GM19467 (cell line): Measurements from ENCODE around the gene MGARP.

ENCODE experiments used
- ATAC-seq: cut with Tn5 transposase; IDR thresholded peaks from one replicate; pipeline ENCODE4 v1.9.1; 2021; ENCODE audit warnings: mild to moderate bottlenecking, moderate library complexity; ENCODE audit not compliant: unreplicated experiment

The MGARP gene

DNA sequence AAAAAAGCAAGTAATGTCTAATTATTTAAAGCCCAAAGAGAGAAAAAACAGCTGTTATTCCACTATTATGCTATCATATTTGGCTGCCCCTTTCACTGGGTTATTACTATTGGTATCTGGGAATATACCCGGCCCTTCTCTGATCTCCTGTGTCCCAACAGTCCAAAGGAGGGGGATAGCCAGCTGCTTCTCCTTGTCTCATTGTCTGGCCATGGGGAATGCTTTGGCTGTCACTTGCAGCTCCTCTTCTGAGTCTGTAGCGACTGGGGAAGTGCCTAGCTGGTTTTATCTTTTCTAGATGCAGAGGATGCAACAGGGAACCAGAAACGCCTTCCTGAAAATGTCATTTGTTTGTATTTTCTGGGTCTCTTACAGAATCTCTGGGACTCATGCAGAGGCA lies 33.9 kb downstream of the MGARP start:
- ATAC-seq, result no peak

GRCh38 chr4:139245590-139245989 lies 34.4 kb downstream of the MGARP start:
- no peak for ATAC-seq

- ATAC-seq, result no peak
Measured at GRCh38 chr4:139243448-139244365, 36.3 kb downstream of the MGARP start.

- ATAC-seq, result no peak
Measured at GRCh38 chr4:139242511-139243051, 37.4 kb downstream of the MGARP start.

- no peak for ATAC-seq
Measured at GRCh38 chr4:139241784-139242151, 38.3 kb downstream of the MGARP start.

- ATAC-seq, result no peak
Measured at GRCh38 chr4:139241086-139241783, 38.8 kb downstream of the MGARP start.

GRCh38 chr4:139239127-139239772 lies 40.8 kb downstream of the MGARP start:
- ATAC-seq, result no peak

DNA sequence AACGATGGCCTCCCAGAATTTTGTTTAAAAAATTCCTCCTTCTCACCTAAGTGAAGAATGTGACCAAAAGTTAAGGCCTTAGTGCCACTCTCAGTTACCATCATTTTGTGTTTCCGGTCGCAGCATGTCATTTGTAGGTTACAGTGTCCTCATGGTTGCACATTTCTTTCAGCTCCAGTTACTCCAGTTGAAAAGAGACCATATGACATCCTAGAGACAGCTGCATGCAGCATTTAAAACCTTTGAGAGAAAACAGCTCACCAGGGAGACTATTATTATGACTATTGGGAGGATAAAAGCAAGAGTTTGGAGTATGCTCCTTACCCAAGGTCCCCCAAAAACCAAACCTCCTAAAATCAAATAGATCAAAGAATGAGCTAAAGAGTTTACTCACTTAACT lies 45.8 kb downstream of the MGARP start:
- no peak for ATAC-seq

- ATAC-seq, result no peak
Measured at GRCh38 chr4:139229534-139230039, 50.4 kb downstream of the MGARP start.

GRCh38 chr4:139227729-139228404 lies 52.2 kb downstream of the MGARP start:
- no peak for ATAC-seq

- no peak for ATAC-seq
Measured at GRCh38 chr4:139223682-139224317, 56.2 kb downstream of the MGARP start.

DNA sequence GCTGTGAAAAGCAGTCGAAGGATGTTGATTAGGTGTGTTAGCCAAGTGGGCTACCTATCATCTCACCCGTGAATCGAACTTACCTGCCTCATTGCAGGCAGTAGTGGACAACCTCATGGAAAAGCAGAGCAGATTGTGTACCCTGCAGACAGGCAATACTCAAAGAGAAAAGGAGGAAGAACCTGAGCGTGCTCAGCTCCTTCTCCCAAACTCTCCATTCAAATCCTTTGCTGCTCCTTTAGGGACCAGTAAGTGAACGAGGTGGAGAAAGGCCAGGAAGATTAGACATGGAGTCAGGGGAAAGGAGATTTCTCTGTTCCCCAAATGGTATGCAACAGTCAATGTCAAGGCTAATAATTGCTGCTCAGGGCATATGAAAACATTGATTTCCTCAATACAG lies 57.8 kb downstream of the MGARP start:
- no peak for ATAC-seq

- ATAC-seq, result no peak
Measured at GRCh38 chr4:139221687-139222086, 58.3 kb downstream of the MGARP start.

- ATAC-seq, result no peak
Measured at GRCh38 chr4:139219450-139220055, 60.5 kb downstream of the MGARP start.
